ENCODE data around the gene DIP2C.

The DIP2C gene

GRCh38 chr10:521261-522250 is 167.9 kb downstream of the DIP2C start:
- no peak for DNase-seq (ENCODE audit: low read depth)
- no peak overlapping the region for H3K4me3 ChIP-seq (replicated peaks; ENCODE audit: low read depth, low read length)
- no peak for TF ChIP-seq CTCF (IDR thresholded peaks at IDR 0.05; ENCODE audit: low read length, missing control alignments)

- no peak overlapping the region for H3K4me3 ChIP-seq (replicated peaks; ENCODE audit: low read depth, low read length)
- no peak for TF ChIP-seq CTCF (IDR thresholded peaks at IDR 0.05; ENCODE audit: low read length, missing control alignments)
- DNase-seq (ENCODE audit: low read depth): no peak
Measured at GRCh38 chr10:520402-520787, 169.1 kb downstream of the DIP2C start.

- H3K4me3 ChIP-seq (replicated peaks; ENCODE audit: low read depth, low read length): no peak overlapping the region
- DNase-seq (ENCODE audit: low read depth): no peak
- no peak for TF ChIP-seq CTCF (IDR thresholded peaks at IDR 0.05; ENCODE audit: low read length, missing control alignments)
Measured at GRCh38 chr10:519716-520401, 169.6 kb downstream of the DIP2C start.

GRCh38 chr10:519055-519715 is 170.3 kb downstream of the DIP2C start:
- no peak for TF ChIP-seq CTCF (IDR thresholded peaks at IDR 0.05; ENCODE audit: low read length, missing control alignments)
- no peak for DNase-seq (ENCODE audit: low read depth)
- no peak overlapping the region for H3K4me3 ChIP-seq (replicated peaks; ENCODE audit: low read depth, low read length)

- no peak for DNase-seq (ENCODE audit: low read depth)
- H3K4me3 ChIP-seq (replicated peaks; ENCODE audit: low read depth, low read length): no peak overlapping the region
- TF ChIP-seq CTCF (IDR thresholded peaks at IDR 0.05; ENCODE audit: low read length, missing control alignments): no peak
Measured at GRCh38 chr10:517872-518475, 171.5 kb downstream of the DIP2C start.

GRCh38 chr10:517241-517830 is 172.1 kb downstream of the DIP2C start:
- no peak for TF ChIP-seq CTCF (IDR thresholded peaks at IDR 0.05; ENCODE audit: low read length, missing control alignments)

More at GRCh38 chr10:517241-517830, 172.1 kb downstream of the DIP2C start:
- H3K4me3 ChIP-seq (replicated peaks; ENCODE audit: low read depth, low read length): no peak overlapping the region
- DNase-seq (ENCODE audit: low read depth): no peak

Data from fibroblast of pulmonary artery (primary cell).